Smooth muscle cell (in vitro differentiated cells): ENCODE data around the gene ZSCAN30. TPM values are rescaled to one million over a fixed set of nuclear protein-coding genes. Genes with fewer than 3 reads are reported as not detected.
A peak's percentile ranks its signal among the peaks of the same experiment; 100 is the strongest.
"Not testable (repeated sequence)": the region's sequence is repeated elsewhere in the genome, so short reads cannot be mapped to it uniquely, and the experiment has no call there.

Experiments used
- DNase-seq: peaks from one replicate; lab custom pipeline; 2025; ENCODE audit not compliant: unreplicated experiment; lab: John Stamatoyannopoulos, UW
- H2AFZ ChIP-seq: fragments of 200-600 bp; sonication (generic); 2 replicates; pipeline ENCODE4 v1.6.0; 2016; ENCODE audit warnings: antibody characterized with exemption, low read depth, mild to moderate bottlenecking
- H3F3A ChIP-seq: fragments of 200-600 bp; sonication (generic); 2 replicates; pipeline ENCODE4 v1.6.0; 2017; ENCODE audit warnings: antibody characterized with exemption, low read depth
- H3K27ac ChIP-seq: fragments of 200-600 bp; sonication (generic); 2 replicates; pipeline ENCODE4 v1.5.1; 2016; ENCODE audit warnings: low read depth, mild to moderate bottlenecking
- H3K27me3 ChIP-seq: fragments of 200-600 bp; sonication (generic); 2 replicates; pipeline ENCODE4 v1.6.1; 2016; ENCODE audit warnings: low read depth, mild to moderate bottlenecking
- H3K36me3 ChIP-seq: fragments of 200-600 bp; sonication (generic); 2 replicates; pipeline ENCODE4 v1.5.1; 2016; ENCODE audit warnings: low read depth
- H3K4me1 ChIP-seq: fragments of 200-600 bp; sonication (generic); 2 replicates; pipeline ENCODE4 v1.5.1; 2016; ENCODE audit warnings: low read depth
- H3K4me2 ChIP-seq: fragments of 200-600 bp; sonication (generic); 2 replicates; pipeline ENCODE4 v1.6.0; 2016; ENCODE audit warnings: mild to moderate bottlenecking
- H3K4me3 ChIP-seq: fragments of 200-600 bp; sonication (generic); 2 replicates; pipeline ENCODE4 v1.5.1; 2016; ENCODE audit warnings: mild to moderate bottlenecking
- H3K79me2 ChIP-seq: fragments of 200-600 bp; sonication (generic); 2 replicates; pipeline ENCODE4 v1.6.0; 2016; ENCODE audit warnings: low read depth, mild to moderate bottlenecking
- H3K9ac ChIP-seq: fragments of 200-600 bp; sonication (generic); 2 replicates; pipeline ENCODE4 v1.6.0; 2016; ENCODE audit warnings: low read depth
- H3K9me3 ChIP-seq: fragments of 200-600 bp; sonication (generic); replicated peaks from 2 replicates; pipeline ENCODE4 v1.5.1; 2016; ENCODE audit warnings: low read depth
- H4K20me1 ChIP-seq: fragments of 200-600 bp; sonication (generic); 2 replicates; pipeline ENCODE4 v1.6.0; 2016; ENCODE audit warnings: low read depth
- WGBS: methylation state at CpG from one replicate; pipeline ENCODE4 v1.1.7; 2016; ENCODE audit warnings: low lambda C conversion rate; 5-methylcytosine and 5-hydroxymethylcytosine counted together
- polyA plus RNA-seq: library from polyadenylated mRNA; unstranded; fragments of >200 nt; fragmentation: Nextera tagmentation; extraction: Ambion mirVana; gene quantifications from 2 replicates; pipeline ENCODE4 v1.2.1, GENCODE V29; 2016
- total RNA-seq: library from RNA; depleted of rRNA; stranded (reverse); fragments of >200 nt; gene quantifications from 2 replicates; pipeline ENCODE4 v1.2.3, GENCODE V29; 2014
- TF ChIP-seq, protein P1 (sequence below): fragments of 200-600 bp; sonication (generic); IDR thresholded peaks from 2 replicates; pipeline ENCODE4 v1.5.1; 2017; ENCODE audit warnings: borderline replicate concordance, mild to moderate bottlenecking, antibody characterized with exemption; ENCODE audit not compliant: insufficient read depth, poor library complexity, severe bottlenecking

ZSCAN30 gene
- total and polyA plus RNA-seq, 2 experiments from 2014 or later = 3.7 to 13.4 TPM

DNA sequence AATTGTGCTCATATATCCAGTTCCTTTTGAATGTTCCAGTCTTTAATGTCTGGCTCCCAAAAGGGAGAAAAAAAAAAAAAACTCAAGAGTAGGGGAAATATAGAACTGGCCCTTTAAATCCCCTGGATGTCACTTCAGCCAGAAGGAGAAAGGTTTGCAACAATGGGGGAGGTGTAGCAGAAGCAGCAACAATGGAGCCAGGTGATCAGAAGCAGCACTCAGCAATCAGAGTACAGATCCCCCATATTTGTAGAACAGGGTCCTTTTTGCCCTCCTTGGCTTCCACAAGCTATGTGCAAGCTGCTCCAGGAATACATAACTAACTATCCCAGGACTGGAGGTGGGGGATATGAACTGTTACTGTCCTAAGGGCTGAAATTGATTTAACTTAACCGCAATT, 75.0 kb downstream of the ZSCAN30 start:
- Histone ChIP-seq H3K36me3 (no peaks in the 10 kb centered on the region), H3K4me1 (no peaks in the 10 kb centered on the region), H3K9me3 (no peaks in the 10 kb centered on the region), H3K9ac (no peak overlapping the region), H3K4me2 (no peak overlapping the region), H3F3A (no peaks in the 10 kb centered on the region), H3K4me3 (no peak overlapping the region), H3K27me3 (peaks cover 4% of the 10 kb centered on the region), H2AFZ (no peak overlapping the region), H3K79me2 (no peaks in the 10 kb centered on the region), H4K20me1 (no peaks in the 10 kb centered on the region), H3K27ac (no peak overlapping the region)
- no peak for DNase-seq
- TF ChIP-seq, protein P1, sequence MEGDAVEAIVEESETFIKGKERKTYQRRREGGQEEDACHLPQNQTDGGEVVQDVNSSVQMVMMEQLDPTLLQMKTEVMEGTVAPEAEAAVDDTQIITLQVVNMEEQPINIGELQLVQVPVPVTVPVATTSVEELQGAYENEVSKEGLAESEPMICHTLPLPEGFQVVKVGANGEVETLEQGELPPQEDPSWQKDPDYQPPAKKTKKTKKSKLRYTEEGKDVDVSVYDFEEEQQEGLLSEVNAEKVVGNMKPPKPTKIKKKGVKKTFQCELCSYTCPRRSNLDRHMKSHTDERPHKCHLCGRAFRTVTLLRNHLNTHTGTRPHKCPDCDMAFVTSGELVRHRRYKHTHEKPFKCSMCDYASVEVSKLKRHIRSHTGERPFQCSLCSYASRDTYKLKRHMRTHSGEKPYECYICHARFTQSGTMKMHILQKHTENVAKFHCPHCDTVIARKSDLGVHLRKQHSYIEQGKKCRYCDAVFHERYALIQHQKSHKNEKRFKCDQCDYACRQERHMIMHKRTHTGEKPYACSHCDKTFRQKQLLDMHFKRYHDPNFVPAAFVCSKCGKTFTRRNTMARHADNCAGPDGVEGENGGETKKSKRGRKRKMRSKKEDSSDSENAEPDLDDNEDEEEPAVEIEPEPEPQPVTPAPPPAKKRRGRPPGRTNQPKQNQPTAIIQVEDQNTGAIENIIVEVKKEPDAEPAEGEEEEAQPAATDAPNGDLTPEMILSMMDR = no peak
- WGBS = 61% methylated on average over 1 of the region's 1 CpG

DNA sequence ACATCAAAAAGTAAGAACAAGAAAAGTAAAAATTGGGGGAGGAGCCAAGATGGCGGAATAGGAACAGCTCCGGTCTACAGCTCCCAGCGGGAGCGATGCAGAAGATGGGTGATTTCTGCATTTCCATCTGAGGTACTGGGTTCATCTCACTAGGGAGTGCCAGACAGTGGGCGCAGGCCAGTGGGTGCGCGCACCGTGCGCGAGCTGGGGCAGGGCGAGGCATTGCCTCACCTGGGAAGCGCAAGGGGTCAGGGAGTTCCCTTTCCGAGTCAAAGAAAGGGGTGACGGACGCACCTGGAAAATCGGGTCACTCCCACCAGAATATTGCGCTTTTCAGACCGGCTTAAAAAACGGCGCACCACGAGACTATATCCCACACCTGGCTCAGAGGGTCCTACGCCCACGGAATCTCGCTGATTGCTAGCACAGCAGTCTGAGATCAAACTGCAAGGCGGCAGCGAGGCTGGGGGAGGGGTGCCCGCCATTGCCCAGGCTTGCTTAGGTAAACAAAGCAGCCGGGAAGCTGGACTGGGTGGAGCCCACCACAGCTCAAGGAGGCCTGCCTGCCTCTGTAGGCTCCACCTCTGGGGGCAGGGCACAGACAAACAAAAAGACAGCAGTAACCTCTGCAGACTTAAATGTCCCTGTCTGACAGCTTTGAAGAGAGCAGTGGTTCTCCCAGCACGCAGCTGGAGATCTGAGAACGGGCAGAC, 84.1 kb downstream of the ZSCAN30 start:
- not testable (repeated sequence) for DNase-seq, H2AFZ ChIP-seq, H3K9ac ChIP-seq, H3K36me3 ChIP-seq, H3K9me3 ChIP-seq, H3K79me2 ChIP-seq, H3F3A ChIP-seq, H3K27me3 ChIP-seq, H3K4me1 ChIP-seq, H4K20me1 ChIP-seq, H3K4me2 ChIP-seq, H3K4me3 ChIP-seq, H3K27ac ChIP-seq
- WGBS = 94% methylated on average over 21 of the region's 30 CpGs

DNA sequence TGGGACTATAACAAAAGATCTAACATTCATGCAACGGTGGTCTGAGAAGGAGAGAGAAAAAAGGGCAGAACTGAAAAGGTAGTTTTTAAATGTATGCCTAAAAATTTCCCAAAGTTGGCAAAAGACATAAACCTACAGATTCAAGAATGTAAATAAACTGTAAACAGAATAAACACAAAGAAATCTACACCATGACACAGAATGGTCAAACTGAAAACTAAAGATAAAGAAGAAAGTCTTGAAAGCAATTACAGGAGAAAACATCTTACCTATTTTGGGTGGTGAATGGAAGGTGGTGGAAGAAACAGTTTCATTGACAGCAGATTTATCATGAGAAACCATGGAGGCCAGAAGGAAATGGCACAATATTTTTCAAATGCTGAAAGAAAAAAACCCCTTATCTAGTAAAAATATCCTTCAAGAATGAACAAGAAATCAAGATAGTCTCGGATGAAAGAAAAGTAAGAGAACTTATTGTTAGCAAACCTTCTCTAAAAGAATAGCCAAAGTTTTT, 84.8 kb downstream of the ZSCAN30 start:
- Histone ChIP-seq H3K36me3 (no peaks in the 10 kb centered on the region), H3K27me3 (no peaks in the 10 kb centered on the region), H3K4me1 (no peaks in the 10 kb centered on the region), H3F3A (no peaks in the 10 kb centered on the region), H2AFZ (no peak overlapping the region), H3K9ac (no peak overlapping the region), H4K20me1 (no peaks in the 10 kb centered on the region), H3K4me3 (no peak overlapping the region), H3K79me2 (no peaks in the 10 kb centered on the region), H3K27ac (no peak overlapping the region), H3K4me2 (no peak overlapping the region), H3K9me3 (no peaks in the 10 kb centered on the region)
- TF ChIP-seq, protein P1 = no peak
- no peak for DNase-seq
- WGBS = 96% methylated on average over 2 of the region's 2 CpGs

DNA sequence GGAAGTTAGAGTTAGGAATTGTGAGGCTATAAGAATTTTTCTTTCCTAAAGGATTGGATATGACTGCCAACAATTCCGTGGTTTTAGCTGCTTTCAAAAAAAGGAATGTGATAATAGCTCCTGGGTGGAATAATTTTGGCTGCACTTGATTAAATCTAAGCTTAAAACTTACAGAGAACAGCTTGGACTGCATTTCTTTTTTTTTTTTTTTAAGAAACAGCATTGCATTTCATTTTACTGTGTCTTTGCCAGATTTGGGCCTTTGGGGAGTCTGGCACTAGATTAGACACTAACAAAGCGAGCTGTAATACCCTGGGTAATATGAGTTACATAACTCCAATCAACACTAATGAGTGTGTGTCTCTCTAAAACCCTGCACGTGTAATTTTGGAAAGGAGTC, 87.0 kb downstream of the ZSCAN30 start:
- Histone ChIP-seq H3K4me1 (no peaks in the 10 kb centered on the region), H3K79me2 (no peaks in the 10 kb centered on the region), H4K20me1 (no peaks in the 10 kb centered on the region), H3K9ac (no peak overlapping the region), H3K36me3 (no peaks in the 10 kb centered on the region), H3K27ac (no peak overlapping the region), H2AFZ (peak overlapping the region; percentile 39), H3K9me3 (no peaks in the 10 kb centered on the region), H3F3A (no peaks in the 10 kb centered on the region), H3K4me2 (no peak overlapping the region), H3K4me3 (no peak overlapping the region), H3K27me3 (no peaks in the 10 kb centered on the region)
- 59% methylated on average over 3 of the region's 3 CpGs for WGBS
- TF ChIP-seq, protein P1 = no peak
- no peak for DNase-seq
